Neural cell (in vitro differentiated cells): ENCODE measurements around the gene MS4A12. TPM values are rescaled to one million over a fixed set of nuclear protein-coding genes. Genes with fewer than 3 reads are reported as not detected.

Experiments used
- H2AFZ ChIP-seq: fragments of 200-600, 300-800 bp; sonication (generic), shearing (Covaris generic); 2 replicates; pipeline ENCODE4 v1.6.0; 2014; ENCODE audit warnings: low read depth, mild to moderate bottlenecking, antibody characterized with exemption, low read length, moderate library complexity
- H3F3A ChIP-seq: fragments of 200-600 bp; shearing (Covaris generic); 2 replicates; pipeline ENCODE4 v1.6.1; 2016; ENCODE audit warnings: mild to moderate bottlenecking, moderate library complexity, mixed read lengths, antibody characterized with exemption, low read length; ENCODE audit not compliant: insufficient read depth, poor library complexity, severe bottlenecking
- H3K27ac ChIP-seq: fragments of 200-600, 300-800 bp; sonication (generic), shearing (Covaris generic); 2 replicates; pipeline ENCODE4 v1.5.1; 2014; ENCODE audit warnings: mild to moderate bottlenecking, low read length, moderate library complexity
- H3K27me3 ChIP-seq: fragments of 300-800, 200-600 bp; sonication (generic), shearing (Covaris generic); 2 replicates; pipeline ENCODE4 v1.6.0; 2014; ENCODE audit warnings: mild to moderate bottlenecking, low read depth, low read length, moderate library complexity; ENCODE audit not compliant: insufficient read depth
- H3K36me3 ChIP-seq: fragments of 300-800, 200-600 bp; sonication (generic), shearing (Covaris generic); 2 replicates; pipeline ENCODE4 v1.5.1; 2014; ENCODE audit warnings: mild to moderate bottlenecking, antibody characterized with exemption, low read length, moderate library complexity; ENCODE audit not compliant: insufficient read depth
- H3K4me2 ChIP-seq: fragments of 300-800, 200-600 bp; sonication (generic), shearing (Covaris generic); 2 replicates; pipeline ENCODE4 v1.6.0; 2014; ENCODE audit warnings: mild to moderate bottlenecking, low read length
- H3K4me3 ChIP-seq: fragments of 300-800, 200-600 bp; sonication (generic), shearing (Covaris generic); 2 replicates; pipeline ENCODE4 v1.5.1; 2014; ENCODE audit warnings: mild to moderate bottlenecking, low read length, moderate library complexity
- H3K79me2 ChIP-seq: fragments of 200-600 bp; shearing (Covaris generic); replicated peaks from 2 replicates; pipeline ENCODE4 v1.6.0; 2014; ENCODE audit warnings: mild to moderate bottlenecking, low read length, moderate library complexity; ENCODE audit not compliant: insufficient read depth
- H3K9ac ChIP-seq: fragments of 300-800, 200-600 bp; sonication (generic), shearing (Covaris generic); 2 replicates; pipeline ENCODE4 v1.6.1; 2016; ENCODE audit warnings: mild to moderate bottlenecking, low read length, mixed read lengths
- H3K9me2 ChIP-seq: fragments of 200-600 bp; shearing (Covaris generic); 2 replicates; pipeline ENCODE4 v1.6.1; 2016; ENCODE audit warnings: mild to moderate bottlenecking, low read length, mixed read lengths; ENCODE audit not compliant: insufficient read depth
- H3K9me3 ChIP-seq: fragments of 200-600, 300-800 bp; sonication (generic), shearing (Covaris generic); 2 replicates; pipeline ENCODE4 v1.6.1; 2016; ENCODE audit warnings: mild to moderate bottlenecking, mixed run types, low read length, moderate library complexity, mixed read lengths
- H4K20me1 ChIP-seq: fragments of 200-600 bp; shearing (Covaris generic); 2 replicates; pipeline ENCODE4 v1.6.1; 2016; ENCODE audit warnings: mild to moderate bottlenecking, mixed run types; ENCODE audit not compliant: insufficient read depth
- CTCF ChIP-seq: fragments of 450-650 bp; IDR thresholded peaks from 2 replicates; pipeline ENCODE4 v1.5.1; 2014; ENCODE audit warnings: antibody characterized with exemption, mild to moderate bottlenecking, moderate library complexity; ENCODE audit not compliant: poor library complexity, severe bottlenecking
- EP300 ChIP-seq: fragments of 450-650 bp; conservative IDR thresholded peaks from 2 replicates; pipeline ENCODE4 v1.6.1; 2014; ENCODE audit warnings: antibody characterized with exemption, mild to moderate bottlenecking, moderate library complexity; ENCODE audit not compliant: poor library complexity, severe bottlenecking
- EZH2 ChIP-seq: fragments of 200-600, 300-800 bp; shearing (Covaris generic), sonication (generic); IDR thresholded peaks from 2 replicates; pipeline ENCODE4 v1.6.1; 2014; ENCODE audit warnings: antibody characterized with exemption, low read length, borderline replicate concordance, mild to moderate bottlenecking; ENCODE audit not compliant: insufficient read depth, poor library complexity, severe bottlenecking
- MXI1 ChIP-seq: fragments of 450-650 bp; conservative IDR thresholded peaks from 2 replicates; pipeline ENCODE4 v1.6.1; 2014; ENCODE audit warnings: antibody characterized with exemption, mild to moderate bottlenecking; ENCODE audit not compliant: poor library complexity, severe bottlenecking
- POLR2AphosphoS5 ChIP-seq: IDR thresholded peaks from 2 replicates; pipeline ENCODE4 v1.6.1; 2012
- RAD21 ChIP-seq: fragments of 450-650 bp; conservative IDR thresholded peaks from 2 replicates; pipeline ENCODE4 v1.6.1; 2014; ENCODE audit warnings: antibody characterized with exemption, mild to moderate bottlenecking, moderate library complexity
- REST ChIP-seq: IDR thresholded peaks from 2 replicates; pipeline ENCODE4 v1.6.1; 2012; ENCODE audit warnings: borderline replicate concordance
- SMC3 ChIP-seq: fragments of 450-650 bp; conservative IDR thresholded peaks from 2 replicates; pipeline ENCODE4 v1.6.1; 2014; ENCODE audit warnings: antibody characterized with exemption, mild to moderate bottlenecking, moderate library complexity; ENCODE audit not compliant: poor library complexity
- TAF1 ChIP-seq: IDR thresholded peaks from 2 replicates; pipeline ENCODE4 v1.6.1; 2012; ENCODE audit warnings: low read depth
- polyA plus RNA-seq: library from polyadenylated mRNA; depleted of rRNA; stranded (reverse); fragments of >200 nt; gene quantifications from 2 replicates; pipeline ENCODE4 v1.2.3, GENCODE V29; 2014

The MS4A12 gene
- polyA plus RNA-seq, 1 donor from 2014 or later, result not detected

- Histone ChIP-seq H3K9me2 (no peaks in the 10 kb centered on the region), H2AFZ (no peak overlapping the region), H3K36me3 (no peaks in the 10 kb centered on the region), H3F3A (no peaks in the 10 kb centered on the region), H4K20me1 (no peaks in the 10 kb centered on the region), H3K4me3 (no peak overlapping the region), H3K9me3 (no peaks in the 10 kb centered on the region), H3K79me2 (no peaks in the 10 kb centered on the region), H3K27me3 (no peaks in the 10 kb centered on the region), H3K27ac (no peak overlapping the region), H3K4me2 (no peak overlapping the region), H3K9ac (no peak overlapping the region)
- no peak for TF ChIP-seq RAD21
- TF ChIP-seq EZH2, result no peak
- no peak for TF ChIP-seq REST
- no peak for TF ChIP-seq TAF1
- TF ChIP-seq SMC3, result no peak
- no peak for TF ChIP-seq MXI1
- TF ChIP-seq POLR2AphosphoS5, result no peak
- TF ChIP-seq CTCF, result no peak
- no peak for TF ChIP-seq EP300
These were observed 22.9 kb upstream of the MS4A12 start for GRCh38 chr11:60469723-60470122.

DNA sequence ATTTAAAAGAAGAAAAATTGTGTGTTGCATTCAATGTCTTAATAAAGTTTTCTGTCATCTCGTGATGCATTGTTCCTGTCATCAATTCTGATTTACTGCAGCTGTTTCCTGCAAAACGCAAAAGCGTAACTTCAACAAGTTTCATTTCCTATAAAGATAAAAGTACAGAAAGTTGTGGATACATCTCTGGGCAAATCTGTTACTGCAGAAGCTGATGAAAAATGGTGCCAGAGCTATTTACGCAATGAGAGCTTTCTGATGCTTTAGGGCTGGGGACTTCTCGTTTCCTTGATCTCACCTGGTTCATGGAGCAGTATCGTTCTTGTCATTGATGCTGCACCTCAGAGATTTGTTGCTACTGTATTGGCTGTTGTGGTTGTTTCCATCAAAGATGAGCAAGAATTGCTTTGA, 15.5 kb upstream of the MS4A12 start:
- Histone ChIP-seq H3K27me3 (no peaks in the 10 kb centered on the region), H4K20me1 (no peaks in the 10 kb centered on the region), H3K4me3 (no peak overlapping the region), H3K9me3 (no peaks in the 10 kb centered on the region), H3F3A (no peaks in the 10 kb centered on the region), H3K4me2 (no peak overlapping the region), H3K9ac (no peak overlapping the region), H2AFZ (no peak overlapping the region), H3K9me2 (no peaks in the 10 kb centered on the region), H3K36me3 (no peaks in the 10 kb centered on the region), H3K27ac (no peak overlapping the region), H3K79me2 (no peaks in the 10 kb centered on the region)
- TF ChIP-seq TAF1 (no peak), EP300 (no peak), CTCF (no peak), POLR2AphosphoS5 (no peak), REST (no peak), RAD21 (no peak), SMC3 (no peak), MXI1 (no peak), EZH2 (no peak)
